ENCODE measurements around the gene KRIT1. TPM values are rescaled to one million over a fixed set of nuclear protein-coding genes. Genes with fewer than 3 reads are reported as not detected.
A peak's percentile ranks its signal among the peaks of the same experiment; 100 is the strongest.
"Not testable (repeated sequence)": the region's sequence is repeated elsewhere in the genome, so short reads cannot be mapped to it uniquely, and the experiment has no call there.

KRIT1 gene
- total RNA-seq, 5 donors from 2014 or later (not counting 1 experiment from before 2014, with no cell fraction given): 44.8 to 65.6 (median 48.9) TPM

- H3K27me3 ChIP-seq (replicated peaks in 1 of 2; ENCODE audit: control insufficient read depth in 2 of 2, extremely low read depth in 1 of 2, insufficient read depth in 2 of 2, low read length in 1 of 2): no peaks in the 10 kb centered on the region
- peaks cover 12 to 55% of the 10 kb centered on the region in 2 donors for H3K36me3 ChIP-seq (ENCODE audit: control insufficient read depth in 2 of 2, extremely low read depth in 1 of 2, insufficient read depth in 1 of 2, low read length in 1 of 2)
- H3K27ac ChIP-seq (ENCODE audit: low read length): no peak overlapping the region
- Mint-ChIP-seq H3K4me1 (peaks cover 16 to 21% (median 16%) of the 10 kb centered on the region in 3 donors), H3K27me3 (no peaks in the 10 kb centered on the region), H3K9me3 (peaks cover 5 to 15% (median 12%) of the 10 kb centered on the region in 3 donors), H3K4me3 (no peak overlapping the region), H3K27ac (no peak overlapping the region), H3K36me3 (peaks cover 83% of the 10 kb centered on the region)
- no peak overlapping the region for H3K4me3 ChIP-seq (ENCODE audit: control insufficient read depth in 1 of 2, extremely low read depth in 1 of 2, low read length in 1 of 2)
- CTCF ChIA-PET: interaction anchor here (0.6 kb wide), 2 partner anchors 28 to 972 kb away, joined by 4 to 5 read pairs; no protein-coding TSS in a partner anchor
- ATAC-seq (replicated peaks in 1 of 4) (no peak), DNase-seq (no peak)
- POLR2A ChIA-PET: no interaction called here
- H3K4me1 ChIP-seq (ENCODE audit: control insufficient read depth in 1 of 2, extremely low read depth in 1 of 2, insufficient read depth in 2 of 2, low read length in 2 of 2): no peaks in the 10 kb centered on the region
- peaks cover 2% of the 10 kb centered on the region for H3K9me3 ChIP-seq
- 97% methylated on average over 3 of the region's 3 CpGs for WGBS (ENCODE audit: insufficient coverage)
These were observed 39.7 kb downstream of the KRIT1 start for GRCh38 chr7:92205987-92206386.

- ChIA-PET CTCF (interaction anchor here (0.6 to 1.5 kb wide), 3 partner anchors 21 to 1118 kb away, joined by 3 to 6 read pairs (median 3); partner anchors contain the start of gene LRRD1 (in 1 of the 2)), POLR2A (no interaction called here)
- no peaks in the 10 kb centered on the region for H3K9me3 ChIP-seq
- H3K4me3 ChIP-seq (ENCODE audit: control insufficient read depth in 1 of 2, extremely low read depth in 1 of 2, low read length in 1 of 2): no peak overlapping the region
- no CpG with 5 or more reads among the region's 1 CpG for WGBS (ENCODE audit: insufficient coverage)
- H3K27ac ChIP-seq (ENCODE audit: low read length): no peak overlapping the region
- peaks cover under 1 to 34% of the 10 kb centered on the region in 2 donors for H3K36me3 ChIP-seq (ENCODE audit: control insufficient read depth in 2 of 2, extremely low read depth in 1 of 2, insufficient read depth in 1 of 2, low read length in 1 of 2)
- peaks cover 0 to 6% (median 0%) of the 10 kb centered on the region in 3 donors for H3K9me3 Mint-ChIP-seq
- H3K4me1 Mint-ChIP-seq: peaks cover 2 to 8% (median 5%) of the 10 kb centered on the region in 3 donors
- DNase-seq (no peak), ATAC-seq (replicated peaks in 1 of 4) (no peak)
- H3K27me3 Mint-ChIP-seq: no peaks in the 10 kb centered on the region
- no peaks in the 10 kb centered on the region for H3K27me3 ChIP-seq (replicated peaks in 1 of 2; ENCODE audit: control insufficient read depth in 2 of 2, extremely low read depth in 1 of 2, insufficient read depth in 2 of 2, low read length in 1 of 2)
- no peak overlapping the region for H3K27ac Mint-ChIP-seq
- no peak overlapping the region for H3K4me3 Mint-ChIP-seq
- peaks cover 72% of the 10 kb centered on the region for H3K36me3 Mint-ChIP-seq
- H3K4me1 ChIP-seq (ENCODE audit: control insufficient read depth in 1 of 2, extremely low read depth in 1 of 2, insufficient read depth in 2 of 2, low read length in 2 of 2): no peaks in the 10 kb centered on the region
These were observed 44.9 kb downstream of the KRIT1 start for GRCh38 chr7:92200791-92201190.

DNA sequence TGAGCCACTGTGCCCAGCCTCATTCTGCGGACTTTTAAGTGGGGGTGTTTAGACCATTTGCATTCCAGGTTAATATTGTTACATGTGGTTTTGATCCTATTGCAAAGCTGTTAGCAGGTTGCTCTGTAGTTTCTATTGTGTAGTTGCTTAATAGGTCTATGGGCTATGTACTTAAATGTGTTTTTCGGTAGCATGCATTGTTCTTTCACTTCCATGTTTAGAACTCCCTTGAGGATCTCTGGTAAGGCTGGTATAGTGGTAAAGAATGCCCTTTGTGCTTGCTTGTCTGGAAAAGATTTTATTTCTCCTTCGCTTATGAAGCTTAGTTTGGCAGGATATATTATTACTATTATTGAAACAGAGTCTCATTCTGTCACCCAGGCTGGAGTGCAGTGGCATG is 53.4 kb downstream of the KRIT1 start:
- 86% methylated on average over 1 of the region's 3 CpGs for WGBS (ENCODE audit: insufficient coverage)
- no peak for ATAC-seq (replicated peaks in 1 of 4)
- no peak overlapping the region for H3K4me3 Mint-ChIP-seq
- ChIA-PET CTCF (interaction anchor here in 1 of 2 donors (0.6 to 1.1 kb wide), 2 partner anchors 13 to 207 kb away, joined by 3 read pairs; partner anchors contain the start of gene LRRD1), POLR2A (no interaction called here)
- no peak for DNase-seq
- no peaks in the 10 kb centered on the region for H3K4me1 Mint-ChIP-seq
- Histone ChIP-seq H3K4me1 (ENCODE audit: control insufficient read depth in 1 of 2, extremely low read depth in 1 of 2, insufficient read depth in 2 of 2, low read length in 2 of 2) (no peaks in the 10 kb centered on the region), H3K36me3 (ENCODE audit: control insufficient read depth in 2 of 2, extremely low read depth in 1 of 2, insufficient read depth in 1 of 2, low read length in 1 of 2) (no peaks in the 10 kb centered on the region), H3K27me3 (replicated peaks in 1 of 2; ENCODE audit: control insufficient read depth in 2 of 2, extremely low read depth in 1 of 2, insufficient read depth in 2 of 2, low read length in 1 of 2) (no peaks in the 10 kb centered on the region), H3K4me3 (ENCODE audit: control insufficient read depth in 1 of 2, extremely low read depth in 1 of 2, low read length in 1 of 2) (no peak overlapping the region), H3K27ac (ENCODE audit: low read length) (no peak overlapping the region), H3K9me3 (no peaks in the 10 kb centered on the region)
- peaks cover 9 to 30% (median 28%) of the 10 kb centered on the region in 3 donors for H3K9me3 Mint-ChIP-seq
- peaks cover 27% of the 10 kb centered on the region for H3K36me3 Mint-ChIP-seq
- no peaks in the 10 kb centered on the region for H3K27me3 Mint-ChIP-seq
- H3K27ac Mint-ChIP-seq: no peak overlapping the region

DNA sequence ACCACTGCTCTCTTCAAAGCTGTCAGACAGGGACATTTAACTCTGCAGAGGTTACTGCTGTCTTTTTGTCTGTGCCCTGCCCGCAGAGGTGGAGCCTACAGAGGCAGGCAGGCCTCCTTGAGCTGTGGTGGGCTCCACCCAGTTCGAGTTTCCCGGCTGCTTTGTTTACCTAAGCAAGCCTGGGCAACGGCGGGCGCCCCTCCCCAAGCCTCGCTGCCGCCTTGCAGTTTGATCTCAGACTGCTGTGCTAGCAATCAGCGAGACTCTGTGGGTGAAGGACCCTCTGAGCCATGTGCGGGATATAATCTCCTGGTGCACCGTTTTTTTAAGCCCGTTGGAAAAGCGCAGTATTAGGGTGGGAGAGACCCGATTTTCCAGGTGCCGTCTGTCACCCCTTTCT is 56.5 kb downstream of the KRIT1 start:
- H3K9me3 Mint-ChIP-seq: peaks cover 3 to 30% (median 28%) of the 10 kb centered on the region in 3 donors
- H3K4me3 ChIP-seq (ENCODE audit: control insufficient read depth in 1 of 2, extremely low read depth in 1 of 2, low read length in 1 of 2); H3K27me3 Mint-ChIP-seq; POLR2A ChIA-PET; H3K4me1 Mint-ChIP-seq; H3K27ac Mint-ChIP-seq; H3K27ac ChIP-seq (ENCODE audit: low read length); DNase-seq; H3K36me3 ChIP-seq (ENCODE audit: control insufficient read depth in 2 of 2, extremely low read depth in 1 of 2, insufficient read depth in 1 of 2, low read length in 1 of 2); H3K36me3 Mint-ChIP-seq; H3K4me3 Mint-ChIP-seq; H3K27me3 ChIP-seq (replicated peaks in 1 of 2; ENCODE audit: control insufficient read depth in 2 of 2, extremely low read depth in 1 of 2, insufficient read depth in 2 of 2, low read length in 1 of 2); ATAC-seq (replicated peaks in 1 of 4); H3K4me1 ChIP-seq (ENCODE audit: control insufficient read depth in 1 of 2, extremely low read depth in 1 of 2, insufficient read depth in 2 of 2, low read length in 2 of 2); H3K9me3 ChIP-seq; CTCF ChIA-PET: not testable (repeated sequence)
- WGBS (ENCODE audit: insufficient coverage): 96% methylated on average over 4 of the region's 15 CpGs

DNA sequence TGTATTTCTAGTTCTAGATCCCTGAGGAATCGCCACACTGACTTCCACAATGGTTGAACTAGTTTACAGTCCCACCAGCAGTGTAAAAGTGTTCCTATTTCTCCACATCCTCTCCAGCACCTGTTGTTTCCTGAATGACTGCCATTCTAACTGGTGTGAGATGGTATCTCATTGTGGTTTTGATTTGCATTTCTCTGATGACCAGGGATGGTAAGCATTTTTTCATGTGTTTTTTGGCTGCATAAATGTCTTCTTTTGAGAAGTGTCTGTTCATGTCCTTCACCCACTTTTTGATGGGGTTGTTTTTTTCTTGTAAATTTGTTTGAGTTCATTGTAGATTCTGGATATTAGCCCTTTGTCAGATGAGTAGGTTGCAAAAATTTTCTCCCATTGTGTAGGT is 61.4 kb downstream of the KRIT1 start:
- H3K27ac Mint-ChIP-seq; H3K9me3 ChIP-seq; H3K27me3 Mint-ChIP-seq; H3K36me3 Mint-ChIP-seq; H3K27ac ChIP-seq (ENCODE audit: low read length); H3K4me3 ChIP-seq (ENCODE audit: control insufficient read depth in 1 of 2, extremely low read depth in 1 of 2, low read length in 1 of 2); H3K27me3 ChIP-seq (replicated peaks in 1 of 2; ENCODE audit: control insufficient read depth in 2 of 2, extremely low read depth in 1 of 2, insufficient read depth in 2 of 2, low read length in 1 of 2); CTCF ChIA-PET; H3K4me3 Mint-ChIP-seq; POLR2A ChIA-PET; H3K36me3 ChIP-seq (ENCODE audit: control insufficient read depth in 2 of 2, extremely low read depth in 1 of 2, insufficient read depth in 1 of 2, low read length in 1 of 2); ATAC-seq (replicated peaks in 1 of 4); H3K4me1 ChIP-seq (ENCODE audit: control insufficient read depth in 1 of 2, extremely low read depth in 1 of 2, insufficient read depth in 2 of 2, low read length in 2 of 2); DNase-seq; H3K4me1 Mint-ChIP-seq: not testable (repeated sequence)
- no CpG with 5 or more reads among the region's 1 CpG for WGBS (ENCODE audit: insufficient coverage)
- H3K9me3 Mint-ChIP-seq: peaks cover 3 to 13% (median 6%) of the 10 kb centered on the region in 3 donors

GRCh38 chr7:92178928-92179924 is 66.5 kb downstream of the KRIT1 start, which contains the start of gene LRRD1:
TSS of gene LRRD1 (minus strand) at chr7:92179142. CDS start at chr7:92165202, 13,940 bp downstream.
- Mint-ChIP-seq H3K9me3 (peaks cover 0 to 9% (median 0%) of the 10 kb centered on the region in 3 donors), H3K27ac (peak within 1 kb of the TSS in 1 of 2 donors; percentile 66), H3K4me3 (peak within 1 kb of the TSS; percentile 77 to 80 (median 79)), H3K36me3 (no peaks in the 10 kb centered on the region), H3K4me1 (peaks cover 8 to 12% (median 9%) of the 10 kb centered on the region in 3 donors), H3K27me3 (peaks cover 0 to 2% of the 10 kb centered on the region in 2 donors)
- no peaks in the 10 kb centered on the region for H3K36me3 ChIP-seq (ENCODE audit: control insufficient read depth in 2 of 2, extremely low read depth in 1 of 2, insufficient read depth in 1 of 2, low read length in 1 of 2)
- peaks cover 0 to 11% of the 10 kb centered on the region in 2 experiments for H3K27me3 ChIP-seq (replicated peaks in 1 of 2; ENCODE audit: control insufficient read depth in 2 of 2, extremely low read depth in 1 of 2, insufficient read depth in 2 of 2, low read length in 1 of 2)
- peak; percentile 98 to 100 (median 100) for ATAC-seq (replicated peaks in 1 of 4)
- 9% methylated on average over 56 of the region's 60 CpGs for WGBS (ENCODE audit: insufficient coverage)
- peak within 1 kb of the TSS; percentile 50 to 84 for H3K4me3 ChIP-seq (ENCODE audit: control insufficient read depth in 1 of 2, extremely low read depth in 1 of 2, low read length in 1 of 2)
- peak; percentile 69 to 93 (median 82) for DNase-seq
- no peak within 1 kb of the TSS for H3K27ac ChIP-seq (ENCODE audit: low read length)
- peaks cover 2 to 10% of the 10 kb centered on the region in 2 experiments for H3K4me1 ChIP-seq (ENCODE audit: control insufficient read depth in 1 of 2, extremely low read depth in 1 of 2, insufficient read depth in 2 of 2, low read length in 2 of 2)
- no peaks in the 10 kb centered on the region for H3K9me3 ChIP-seq
- CTCF ChIA-PET: interaction anchor here (0.7 to 1.1 kb wide), 8 partner anchors 13 to 349 kb away, joined by 3 to 5 read pairs (median 3); partner anchors contain the start of genes ANKIB1 (in 1 of the 2), KRIT1 (in 1 of the 2), PEX1 (in 1 of the 2) and RBM48 (in 1 of the 2)
- POLR2A ChIA-PET: no interaction called here
